SK-N-SH (cell line): ENCODE results near the gene HOXC10. TPM values are rescaled to one million over a fixed set of nuclear protein-coding genes. Genes with fewer than 3 reads are reported as not detected.

Experiments used
- CTCF ChIA-PET: fragments of 300-600, 350-600 bp; formaldehyde crosslinking; extraction: SDS; loops from one replicate; lab custom pipeline; 2021; lab: Yijun Ruan, JAX
- POLR2A ChIA-PET: fragments of 350-600 bp; sonication (Branson Sonifier 250); formaldehyde crosslinking; extraction: SDS; loops from one replicate; lab custom pipeline; 2020; ENCODE audit warnings: antibody characterized with exemption, inconsistent platforms; lab: Yijun Ruan, JAX
- DNase-seq: peaks from one replicate; pipeline ENCODE4 v3.0.0; 2012
- H2AFZ ChIP-seq: fragments of 200-600 bp; sonication (generic); 2 replicates; pipeline ENCODE4 v1.8.1; 2016; ENCODE audit warnings: antibody characterized with exemption, mild to moderate bottlenecking, low read depth
- H3F3A ChIP-seq: fragments of 200-600 bp; sonication (generic); replicated peaks from 2 replicates; pipeline ENCODE3; 2016; ENCODE audit warnings: antibody characterized with exemption, mild to moderate bottlenecking; ENCODE audit not compliant: insufficient read depth
- H3K27ac ChIP-seq, 2 experiments: fragments of 200-500 bp in 1 of 2; fragments of 200-600 bp in 1 of 2; sonication (Bioruptor generic) in 1 of 2; sonication (generic), shearing (Covaris generic) in 1 of 2; 2 replicates each; pipeline versions ENCODE4 v1.5.1 to v1.6.1; 2014 to 2016; ENCODE audit warnings: low read depth in 2 of 2, inconsistent platforms in 1 of 2, low read length in 1 of 2, mild to moderate bottlenecking in 1 of 2, mixed read lengths in 1 of 2
- H3K27me3 ChIP-seq: fragments of 200-600 bp; sonication (generic), shearing (Covaris generic); 2 replicates; pipeline ENCODE4 v1.6.1; 2016; ENCODE audit warnings: mixed run types; ENCODE audit not compliant: insufficient read depth
- H3K36me3 ChIP-seq, 2 experiments: fragments of 200-500 bp in 1 of 2; fragments of 200-600 bp in 1 of 2; sonication (Bioruptor generic) in 1 of 2; sonication (generic) in 1 of 2; replicated peaks in 1 of 2; 2 replicates each; pipeline versions ENCODE3 to v1.5.1; 2014 to 2016; ENCODE audit warnings: low read length in 1 of 2, mild to moderate bottlenecking in 1 of 2; ENCODE audit not compliant: insufficient read depth in 2 of 2, control insufficient read depth in 1 of 2
- H3K4me1 ChIP-seq, 2 experiments: fragments of 200-500 bp in 1 of 2; fragments of 200-600 bp in 1 of 2; sonication (Bioruptor generic) in 1 of 2; sonication (generic), shearing (Covaris generic) in 1 of 2; 2 replicates each; pipeline versions ENCODE4 v1.5.1 to v1.6.1; 2014 to 2016; ENCODE audit warnings: low read depth in 1 of 2, low read length in 1 of 2, mixed run types in 1 of 2; ENCODE audit not compliant: insufficient read depth in 2 of 2, control insufficient read depth in 1 of 2
- H3K4me2 ChIP-seq: fragments of 200-600 bp; sonication (generic), shearing (Covaris generic); 2 replicates; pipeline ENCODE4 v1.6.1; 2017; ENCODE audit warnings: mixed run types
- H3K4me3 ChIP-seq, 2 experiments: fragments of 200-500 bp in 1 of 2; fragments of 200-600 bp in 1 of 2; sonication (Bioruptor generic) in 1 of 2; sonication (generic), shearing (Covaris generic) in 1 of 2; 2 replicates each; pipeline versions ENCODE4 v1.5.1 to v1.8.1; 2014 to 2016; ENCODE audit warnings: low read depth in 2 of 2, inconsistent platforms in 1 of 2, low read length in 1 of 2, mild to moderate bottlenecking in 1 of 2, mixed read lengths in 1 of 2, moderate library complexity in 1 of 2
- H3K79me2 ChIP-seq: fragments of 200-600 bp; sonication (generic); 2 replicates; pipeline ENCODE4 v1.8.1; 2017; ENCODE audit warnings: mild to moderate bottlenecking; ENCODE audit not compliant: insufficient read depth
- H3K9ac ChIP-seq: fragments of 200-600 bp; sonication (generic); 2 replicates; pipeline ENCODE4 v1.6.1; 2017; ENCODE audit warnings: mixed run types
- H3K9me2 ChIP-seq: fragments of 200-600 bp; sonication (generic); 2 replicates; pipeline ENCODE4 v1.6.1; 2017; ENCODE audit warnings: mixed run types
- H3K9me3 ChIP-seq: fragments of 200-600 bp; sonication (generic); 2 replicates; pipeline ENCODE4 v1.6.1; 2017; ENCODE audit warnings: mixed run types, mild to moderate bottlenecking, moderate library complexity
- H4K20me1 ChIP-seq: fragments of 200-600 bp; sonication (generic); 2 replicates; pipeline ENCODE4 v1.6.1; 2017; ENCODE audit warnings: mild to moderate bottlenecking, mixed run types; ENCODE audit not compliant: insufficient read depth
- CHD2 ChIP-seq: fragments of 150-350 bp; IDR thresholded peaks from 2 replicates; pipeline ENCODE4 v1.6.1; 2018; ENCODE audit warnings: low read length; ENCODE audit not compliant: partially characterized antibody
- CTCF ChIP-seq: fragments of 200-600 bp; sonication (generic); IDR thresholded peaks from 2 replicates; pipeline ENCODE4 v1.6.1; 2017; ENCODE audit warnings: antibody characterized with exemption, mild to moderate bottlenecking, moderate library complexity
- ELF1 ChIP-seq: IDR thresholded peaks from 2 replicates; pipeline ENCODE4 v1.4.0; 2012
- EP300 ChIP-seq, 2 experiments: IDR thresholded peaks; 2 replicates each; pipeline versions ENCODE4 v1.4.0 to v1.6.1; 2012; ENCODE audit warnings: borderline replicate concordance in 1 of 2, low read depth in 1 of 2, low read length in 1 of 2
- EZH2phosphoT487 ChIP-seq: fragments of 200-600 bp; sonication (generic); IDR thresholded peaks from 2 replicates; pipeline ENCODE4 v1.6.1; 2017; ENCODE audit warnings: low read depth, mixed run types, mild to moderate bottlenecking, antibody characterized with exemption, moderate library complexity, borderline replicate concordance
- GATA2 ChIP-seq: sonication (generic); formaldehyde crosslinking; IDR thresholded peaks from 2 replicates; pipeline ENCODE4 v1.5.0; 2020; ENCODE audit warnings: mild to moderate bottlenecking, missing genetic modification reagents
- JUND ChIP-seq: IDR thresholded peaks from 2 replicates; pipeline ENCODE4 v1.4.0; 2012
- MAX ChIP-seq: IDR thresholded peaks from 2 replicates; pipeline ENCODE4 v1.4.0; 2012; ENCODE audit warnings: low read depth
- NFIC ChIP-seq: IDR thresholded peaks from 2 replicates; pipeline ENCODE4 v1.4.0; 2012; ENCODE audit warnings: borderline replicate concordance
- NRF1 ChIP-seq: IDR thresholded peaks from 2 replicates; pipeline ENCODE4 v1.6.1; 2012; ENCODE audit warnings: low read depth, mild to moderate bottlenecking, low read length
- PBX3 ChIP-seq: IDR thresholded peaks from 2 replicates; pipeline ENCODE4; 2012
- RAD21 ChIP-seq: IDR thresholded peaks from 2 replicates; pipeline ENCODE4 v1.6.1; 2012; ENCODE audit warnings: mild to moderate bottlenecking, low read length
- RFX5 ChIP-seq: IDR thresholded peaks from 2 replicates; pipeline ENCODE4 v1.6.1; 2012; ENCODE audit warnings: mild to moderate bottlenecking, improper control_type of control experiment, low read length
- SMC3 ChIP-seq: IDR thresholded peaks from 2 replicates; pipeline ENCODE4 v1.6.1; 2012; ENCODE audit warnings: low read depth, low read length, improper control_type of control experiment
- ZBTB33 ChIP-seq: IDR thresholded peaks from 2 replicates; pipeline ENCODE4 v1.4.0; 2012; ENCODE audit warnings: low read depth, borderline replicate concordance
- WGBS: methylation state at CpG from one replicate; pipeline ENCODE4 v1.1.6; 2017; ENCODE audit warnings: low lambda C conversion rate; 5-methylcytosine and 5-hydroxymethylcytosine counted together
- polyA plus RNA-seq, 3 experiments: library from polyadenylated mRNA; depleted of rRNA; stranded (reverse); fragments of >200 nt; gene quantifications; 2 replicates each; pipeline ENCODE4 v1.2.3, GENCODE V29; 2012

The HOXC10 gene
- polyA plus RNA-seq, 1 of the 3 experiments (the other 2 are of a cell fraction): 0.03 TPM

GRCh38 chr12:54034785-54035310 lies 49.9 kb downstream of the HOXC10 start:
- H3K9me2 ChIP-seq: no peaks in the 10 kb centered on the region
- POLR2A ChIA-PET: interaction anchor here (1.2 to 3.4 kb wide), 2 partner anchors 18 to 95 kb away, joined by 3 to 25 read pairs; partner anchors contain the start of gene HOXC4
- TF ChIP-seq CTCF (no peak), ELF1 (no peak), GATA2 (CRISPR knock-in tag) (no peak), PBX3 (no peak), RFX5 (no peak), RAD21 (no peak), EP300 (IDR thresholded peaks at IDR 0.05; ENCODE audit: borderline replicate concordance in 1 of 2, low read depth in 1 of 2, low read length in 1 of 2) (no peak), JUND (no peak), ZBTB33 (no peak), MAX (no peak), NFIC (no peak), CHD2 (no peak), SMC3 (no peak), EZH2phosphoT487 (no peak), NRF1 (no peak)
- TF ChIP-seq, all 33 proteins: peak for 0
- no peaks in the 10 kb centered on the region for H4K20me1 ChIP-seq
- H3K79me2 ChIP-seq: no peaks in the 10 kb centered on the region
- no peak overlapping the region for H2AFZ ChIP-seq
- no peak overlapping the region for H3K4me2 ChIP-seq
- no peak overlapping the region; a peak in 1 of 4 replicates for H3K27ac ChIP-seq
- H3K36me3 ChIP-seq: no peaks in the 10 kb centered on the region
- 95% methylated on average over 21 of the region's 22 CpGs for WGBS
- no peak overlapping the region for H3K9ac ChIP-seq
- CTCF ChIA-PET: interaction anchor here (1.0 to 23.2 kb wide), 8 partner anchors 11 to 1896 kb away, joined by 3 to 548 read pairs (median 18); partner anchors contain the start of genes DGKA, HOXC10, HOXC4 and SMUG1
- no peak overlapping the region for H3K4me3 ChIP-seq
- H3K9me3 ChIP-seq: no peaks in the 10 kb centered on the region
- no peak for DNase-seq
- peaks cover 0 to 46% of the 10 kb centered on the region in 2 experiments; a peak in 1 of 4 replicates for H3K4me1 ChIP-seq
- H3F3A ChIP-seq: peaks cover 8% of the 10 kb centered on the region
- H3K27me3 ChIP-seq: no peaks in the 10 kb centered on the region
